ENCODE data around the gene ACO2.

- TF ChIP-seq CTCF (IDR thresholded peaks at IDR 0.05), result no peak
- TF ChIP-seq POLR2A (IDR thresholded peaks at IDR 0.05), result no peak
Observed at GRCh38 chr22:41488076-41488475, 19.2 kb downstream of the ACO2 start.

All from esophagus squamous epithelium (tissue), 4 donors.